WTC11 (cell line): Measurements from ENCODE around the gene FASN. TPM values are rescaled to one million over a fixed set of nuclear protein-coding genes. Genes with fewer than 3 reads are reported as not detected.

ENCODE experiments used
- ATAC-seq: fragments of 200-7000 bp; cut with Tn5 transposase; 2 replicates; pipeline ENCODE4 v1.10.0; 2021; ENCODE audit warnings: mild to moderate bottlenecking, moderate library complexity
- CTCF ChIA-PET: fragments of 300-600 bp; sonication (Branson Sonifier 250); formaldehyde crosslinking; loops from one replicate; lab custom pipeline; 2021; ENCODE audit warnings: antibody characterized with exemption; lab: Charles Lee
- POLR2A ChIA-PET: fragments of 350-600 bp; sonication (Branson Sonifier 250); formaldehyde crosslinking; loops from one replicate; lab custom pipeline; 2021; ENCODE audit warnings: antibody characterized with exemption; lab: Charles Lee
- DNase-seq: peaks from one replicate; pipeline ENCODE4 v3.0.0; 2021; ENCODE audit warnings: low spot score
- H3K27ac Mint-ChIP-seq: 2 replicates; pipeline ENCODE4 v1.8.0; 2021; ENCODE audit warnings: mixed read lengths
- H3K27me3 Mint-ChIP-seq: 2 replicates; pipeline ENCODE4 v1.8.0; 2021; ENCODE audit warnings: low read depth, mild to moderate bottlenecking, moderate library complexity, mixed read lengths
- H3K36me3 Mint-ChIP-seq: 2 replicates; pipeline ENCODE4 v1.8.0; 2021; ENCODE audit warnings: mixed read lengths
- H3K4me1 Mint-ChIP-seq: 2 replicates; pipeline ENCODE4 v1.8.0; 2022; ENCODE audit warnings: mixed read lengths
- H3K4me3 Mint-ChIP-seq: 2 replicates; pipeline ENCODE4 v1.8.0; 2021; ENCODE audit warnings: mild to moderate bottlenecking, moderate library complexity, mixed read lengths
- H3K9me3 Mint-ChIP-seq: 2 replicates; pipeline ENCODE4 v1.8.0; 2021; ENCODE audit warnings: mixed read lengths
- AFF4 ChIP-seq: sonication (generic); formaldehyde crosslinking; IDR thresholded peaks from 2 replicates; pipeline ENCODE4 v1.8.1; 2023; ENCODE audit warnings: mild to moderate bottlenecking, missing genetic modification reagents, borderline replicate concordance
- ATF1 ChIP-seq: sonication (generic); formaldehyde crosslinking; IDR thresholded peaks from 2 replicates; pipeline ENCODE4 v1.8.1; 2023; ENCODE audit warnings: mild to moderate bottlenecking, moderate library complexity, missing genetic modification reagents
- ATF3 ChIP-seq: sonication (generic); formaldehyde crosslinking; conservative IDR thresholded peaks from 2 replicates; pipeline ENCODE4 v1.8.1; 2022; ENCODE audit warnings: mild to moderate bottlenecking, missing genetic modification reagents
- E2F4 ChIP-seq: sonication (generic); formaldehyde crosslinking; IDR thresholded peaks from 2 replicates; pipeline ENCODE4 v1.8.1; 2022; ENCODE audit warnings: low read depth, mild to moderate bottlenecking, moderate library complexity, missing genetic modification reagents, borderline replicate concordance
- ETV6 ChIP-seq: sonication (generic); formaldehyde crosslinking; IDR thresholded peaks from 2 replicates; pipeline ENCODE4 v1.8.1; 2022; ENCODE audit warnings: mild to moderate bottlenecking, missing genetic modification reagents
- FOXK1 ChIP-seq: sonication (generic); formaldehyde crosslinking; IDR thresholded peaks from 2 replicates; pipeline ENCODE4 v1.8.0; 2022; ENCODE audit warnings: mild to moderate bottlenecking, moderate library complexity, missing genetic modification reagents
- GRHL2 ChIP-seq: fragments of 250-450 bp; sonication (Bioruptor Pico); IDR thresholded peaks from 2 replicates; pipeline ENCODE4 v1.8.0; 2022; ENCODE audit warnings: mild to moderate bottlenecking, moderate library complexity; ENCODE audit not compliant: insufficient replicate concordance, severe bottlenecking
- JUN ChIP-seq: sonication (generic); formaldehyde crosslinking; IDR thresholded peaks from 2 replicates; pipeline ENCODE4 v1.8.0; 2023; ENCODE audit warnings: mild to moderate bottlenecking, missing genetic modification reagents
- PRRX2 ChIP-seq: fragments of 250-450 bp; sonication (Bioruptor Pico); IDR thresholded peaks from 2 replicates; pipeline ENCODE4 v1.8.0; 2021; ENCODE audit warnings: mild to moderate bottlenecking
- TCF7 ChIP-seq: sonication (generic); formaldehyde crosslinking; IDR thresholded peaks from 2 replicates; pipeline ENCODE4 v1.8.0; 2022; ENCODE audit warnings: mild to moderate bottlenecking, low read depth, missing genetic modification reagents, moderate library complexity
- ZBTB21 ChIP-seq: sonication (generic); formaldehyde crosslinking; IDR thresholded peaks from 2 replicates; pipeline ENCODE4 v1.8.1; 2023; ENCODE audit warnings: mild to moderate bottlenecking, missing genetic modification reagents, borderline replicate concordance
- ZMAT4 ChIP-seq: fragments of 250-450 bp; sonication (Bioruptor Pico); IDR thresholded peaks from 2 replicates; pipeline ENCODE4 v1.9.0; 2021; ENCODE audit warnings: mild to moderate bottlenecking
- ZNF232 ChIP-seq: sonication (generic); formaldehyde crosslinking; IDR thresholded peaks from 2 replicates; pipeline ENCODE4 v1.8.0; 2022; ENCODE audit warnings: mild to moderate bottlenecking, missing genetic modification reagents
- ZNF396 ChIP-seq: fragments of 250-450 bp; sonication (Bioruptor Pico); IDR thresholded peaks from 2 replicates; pipeline ENCODE4 v1.8.0; 2021; ENCODE audit warnings: mild to moderate bottlenecking, moderate library complexity, borderline replicate concordance
- ZNF416 ChIP-seq: fragments of 250-450 bp; sonication (Bioruptor Pico); IDR thresholded peaks from 2 replicates; pipeline ENCODE4 v1.9.0; 2021; ENCODE audit warnings: mild to moderate bottlenecking, inconsistent platforms
- total RNA-seq: library from RNA; stranded (reverse); gene quantifications from 3 replicates; pipeline ENCODE4 v1.2.3, GENCODE V29; 2021
- TF ChIP-seq, protein P1 (sequence below): sonication (generic); formaldehyde crosslinking; IDR thresholded peaks from 2 replicates; pipeline ENCODE4 v1.8.1; 2023; ENCODE audit warnings: mild to moderate bottlenecking, missing genetic modification reagents, moderate library complexity
- TF ChIP-seq, protein P2 (sequence below): sonication (generic); formaldehyde crosslinking; IDR thresholded peaks from 2 replicates; pipeline ENCODE4 v1.8.0; 2022; ENCODE audit warnings: mild to moderate bottlenecking, missing genetic modification reagents

The FASN gene
- total RNA-seq, 1 experiment from 2014 or later = 742 TPM

- no peak for TF ChIP-seq ETV6 (CRISPR knock-in tag)
- no peak for TF ChIP-seq E2F4 (CRISPR knock-in tag)
- TF ChIP-seq AFF4 (CRISPR knock-in tag) = no peak
- no peak for TF ChIP-seq GRHL2 (CRISPR knock-in tag)
Observed at GRCh38 chr17:82113422-82113821, 15.4 kb upstream of the FASN start (continued).

GRCh38 chr17:82112914-82113311 lies 14.9 kb upstream of the FASN start:
- H3K27me3 Mint-ChIP-seq = peaks cover 64% of the 10 kb centered on the region
- no peak for TF ChIP-seq ZBTB21 (CRISPR knock-in tag)
- TF ChIP-seq, protein P1, sequence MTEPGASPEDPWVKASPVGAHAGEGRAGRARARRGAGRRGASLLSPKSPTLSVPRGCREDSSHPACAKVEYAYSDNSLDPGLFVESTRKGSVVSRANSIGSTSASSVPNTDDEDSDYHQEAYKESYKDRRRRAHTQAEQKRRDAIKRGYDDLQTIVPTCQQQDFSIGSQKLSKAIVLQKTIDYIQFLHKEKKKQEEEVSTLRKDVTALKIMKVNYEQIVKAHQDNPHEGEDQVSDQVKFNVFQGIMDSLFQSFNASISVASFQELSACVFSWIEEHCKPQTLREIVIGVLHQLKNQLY (CRISPR knock-in tag) = no peak
- TF ChIP-seq TCF7 (CRISPR knock-in tag) = no peak
- TF ChIP-seq, protein P2, sequence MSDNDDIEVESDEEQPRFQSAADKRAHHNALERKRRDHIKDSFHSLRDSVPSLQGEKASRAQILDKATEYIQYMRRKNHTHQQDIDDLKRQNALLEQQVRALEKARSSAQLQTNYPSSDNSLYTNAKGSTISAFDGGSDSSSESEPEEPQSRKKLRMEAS = no peak
- no peak for TF ChIP-seq ZMAT4 (CRISPR knock-in tag)
- TF ChIP-seq ATF1 (CRISPR knock-in tag) = no peak
- TF ChIP-seq ZNF232 (CRISPR knock-in tag) = no peak
- no peak for TF ChIP-seq JUN (CRISPR knock-in tag)
- TF ChIP-seq ETV6 (CRISPR knock-in tag) = no peak
- no peak for TF ChIP-seq FOXK1 (CRISPR knock-in tag)
- no peak for TF ChIP-seq PRRX2 (CRISPR knock-in tag)
- TF ChIP-seq ATF3 (CRISPR knock-in tag) = no peak
- no peak for TF ChIP-seq AFF4 (CRISPR knock-in tag)
- no peak for TF ChIP-seq ZNF396 (CRISPR knock-in tag)
- no peak for TF ChIP-seq ZNF416 (CRISPR knock-in tag)
- no peak for ATAC-seq
- H3K9me3 Mint-ChIP-seq = no peaks in the 10 kb centered on the region
- H3K4me3 Mint-ChIP-seq = no peak overlapping the region
- no peak overlapping the region for H3K27ac Mint-ChIP-seq
- ChIA-PET CTCF (interaction anchor here (1.4 kb wide), 1 partner anchor 83 kb away, joined by 5 read pairs; no protein-coding TSS in a partner anchor), POLR2A (interaction anchor here (0.5 kb wide), 1 partner anchor 129 kb away, joined by 3 read pairs; no protein-coding TSS in a partner anchor)
- peaks cover 14% of the 10 kb centered on the region for H3K4me1 Mint-ChIP-seq
- H3K36me3 Mint-ChIP-seq = no peaks in the 10 kb centered on the region
- no peak for DNase-seq
